ENCODE results near the gene GRIN1. TPM values are rescaled to one million over a fixed set of nuclear protein-coding genes. Genes with fewer than 3 reads are reported as not detected.

Gene GRIN1
- total and polyA plus RNA-seq, 5 donors, result 0.08 to 0.09 TPM; not detected in 3

- no peaks in the 10 kb centered on the region for H3K27me3 ChIP-seq (ENCODE audit: control insufficient read depth, insufficient read depth)
- no peak overlapping the region for H3K4me3 ChIP-seq (ENCODE audit: low read length)
- H3K4me1 ChIP-seq (ENCODE audit: control insufficient read depth, insufficient read depth, low read length), result no peaks in the 10 kb centered on the region
- no peak overlapping the region for H3K27ac ChIP-seq (ENCODE audit: low read length)
- intact Hi-C loops (cut with DNase I), result no loop called here
- 7% methylated on average over 74 of the region's 74 CpGs for WGBS
- H3K9me3 ChIP-seq (ENCODE audit: control insufficient read depth, low read length), result no peaks in the 10 kb centered on the region
- ATAC-seq, result peak in 1 of 2 donors; percentile 7
- DNase-seq, result peak in 1 of 3 donors; percentile 65
Observed at GRCh38 chr9:137162505-137163364, 23.8 kb downstream of the GRIN1 start.

GRCh38 chr9:137163365-137163715 is 24.4 kb downstream of the GRIN1 start:
- WGBS, result 26% methylated on average over 26 of the region's 26 CpGs
- H3K9me3 ChIP-seq (ENCODE audit: control insufficient read depth, low read length), result no peaks in the 10 kb centered on the region
- H3K27ac ChIP-seq (ENCODE audit: low read length), result no peak overlapping the region
- no peak overlapping the region for H3K4me3 ChIP-seq (ENCODE audit: low read length)
- no peaks in the 10 kb centered on the region for H3K27me3 ChIP-seq (ENCODE audit: control insufficient read depth, insufficient read depth)
- H3K4me1 ChIP-seq (ENCODE audit: control insufficient read depth, insufficient read depth, low read length), result peaks cover 2% of the 10 kb centered on the region
- intact Hi-C loops (cut with DNase I), result no loop called here
- ATAC-seq, result peak in 1 of 2 donors; percentile 3
- DNase-seq, result no peak

- H3K9me3 ChIP-seq (ENCODE audit: control insufficient read depth, low read length), result no peaks in the 10 kb centered on the region
- DNase-seq (no peak), ATAC-seq (no peak)
- H3K27me3 ChIP-seq (ENCODE audit: control insufficient read depth, insufficient read depth), result no peaks in the 10 kb centered on the region
- 81% methylated on average over 22 of the region's 22 CpGs for WGBS
- peaks cover 2% of the 10 kb centered on the region for H3K4me1 ChIP-seq (ENCODE audit: control insufficient read depth, insufficient read depth, low read length)
- intact Hi-C loops (cut with DNase I), result no loop called here
- H3K27ac ChIP-seq (ENCODE audit: low read length), result no peak overlapping the region
- H3K4me3 ChIP-seq (ENCODE audit: low read length), result no peak overlapping the region
Observed at GRCh38 chr9:137163805-137164204, 24.9 kb downstream of the GRIN1 start.

GRCh38 chr9:137164370-137165249 is 25.7 kb downstream of the GRIN1 start:
- no peaks in the 10 kb centered on the region for H3K27me3 ChIP-seq (ENCODE audit: control insufficient read depth, insufficient read depth)
- H3K4me1 ChIP-seq (ENCODE audit: control insufficient read depth, insufficient read depth, low read length), result peaks cover 2% of the 10 kb centered on the region
- 70% methylated on average over 34 of the region's 34 CpGs for WGBS
- no peak for ATAC-seq
- intact Hi-C loops (cut with DNase I), result no loop called here
- no peak overlapping the region for H3K27ac ChIP-seq (ENCODE audit: low read length)
- peak in 1 of 3 donors; percentile 22 for DNase-seq
- no peak overlapping the region for H3K4me3 ChIP-seq (ENCODE audit: low read length)
- H3K9me3 ChIP-seq (ENCODE audit: control insufficient read depth, low read length), result no peaks in the 10 kb centered on the region

GRCh38 chr9:137165250-137165836 is 26.4 kb downstream of the GRIN1 start:
- ATAC-seq (no peak), DNase-seq (peak in 1 of 3 donors; percentile 13)
- H3K27ac ChIP-seq (ENCODE audit: low read length), result no peak overlapping the region
- no peak overlapping the region for H3K4me3 ChIP-seq (ENCODE audit: low read length)
- 78% methylated on average over 32 of the region's 32 CpGs for WGBS
- H3K27me3 ChIP-seq (ENCODE audit: control insufficient read depth, insufficient read depth), result no peaks in the 10 kb centered on the region
- peaks cover 2% of the 10 kb centered on the region for H3K4me1 ChIP-seq (ENCODE audit: control insufficient read depth, insufficient read depth, low read length)
- H3K9me3 ChIP-seq (ENCODE audit: control insufficient read depth, low read length), result no peaks in the 10 kb centered on the region
- intact Hi-C loops (cut with DNase I), result no loop called here

GRCh38 chr9:137166380-137167229 is 27.7 kb downstream of the GRIN1 start:
- 68% methylated on average over 22 of the region's 22 CpGs for WGBS
- H3K27me3 ChIP-seq (ENCODE audit: control insufficient read depth, insufficient read depth), result no peaks in the 10 kb centered on the region
- no peaks in the 10 kb centered on the region for H3K9me3 ChIP-seq (ENCODE audit: control insufficient read depth, low read length)
- H3K4me1 ChIP-seq (ENCODE audit: control insufficient read depth, insufficient read depth, low read length), result peaks cover 2% of the 10 kb centered on the region
- H3K4me3 ChIP-seq (ENCODE audit: low read length), result no peak overlapping the region
- intact Hi-C loops (cut with DNase I), result no loop called here
- no peak overlapping the region for H3K27ac ChIP-seq (ENCODE audit: low read length)
- ATAC-seq, result no peak
- DNase-seq, result peak in 1 of 3 donors; percentile 60

- Histone ChIP-seq H3K4me3 (ENCODE audit: low read length) (no peak overlapping the region), H3K27ac (ENCODE audit: low read length) (no peak overlapping the region), H3K9me3 (ENCODE audit: control insufficient read depth, low read length) (no peaks in the 10 kb centered on the region), H3K4me1 (ENCODE audit: control insufficient read depth, insufficient read depth, low read length) (peaks cover 2% of the 10 kb centered on the region), H3K27me3 (ENCODE audit: control insufficient read depth, insufficient read depth) (no peaks in the 10 kb centered on the region)
- no peak for ATAC-seq
- peak in 1 of 3 donors; percentile 43 for DNase-seq
- intact Hi-C loops (cut with DNase I), result no loop called here
- WGBS, result 23% methylated on average over 44 of the region's 44 CpGs
Observed at GRCh38 chr9:137167277-137167746, 28.4 kb downstream of the GRIN1 start.

GRCh38 chr9:137167747-137168572 is 29.0 kb downstream of the GRIN1 start:
- peak in 1 of 2 donors; percentile 34 for ATAC-seq
- H3K9me3 ChIP-seq (ENCODE audit: control insufficient read depth, low read length), result no peaks in the 10 kb centered on the region
- peak overlapping the region; percentile 1 for H3K4me3 ChIP-seq (ENCODE audit: low read length)
- intact Hi-C loops (cut with DNase I), result no loop called here
- no peak overlapping the region for H3K27ac ChIP-seq (ENCODE audit: low read length)
- 8% methylated on average over 57 of the region's 57 CpGs for whole genome bisulfite sequencing
- peaks cover 2% of the 10 kb centered on the region for H3K4me1 ChIP-seq (ENCODE audit: control insufficient read depth, insufficient read depth, low read length)
- no peaks in the 10 kb centered on the region for H3K27me3 ChIP-seq (ENCODE audit: control insufficient read depth, insufficient read depth)
- DNase-seq, result peak in 2 of 3 donors; percentile 46 to 61

GRCh38 chr9:137168573-137168903 is 29.6 kb downstream of the GRIN1 start:
- no peaks in the 10 kb centered on the region for H3K9me3 ChIP-seq (ENCODE audit: control insufficient read depth, low read length)
- peaks cover 2% of the 10 kb centered on the region for H3K4me1 ChIP-seq (ENCODE audit: control insufficient read depth, insufficient read depth, low read length)
- ATAC-seq (no peak), DNase-seq (peak in 1 of 3 donors; percentile 53)
- H3K4me3 ChIP-seq (ENCODE audit: low read length), result peak overlapping the region; percentile 1
- no peak overlapping the region for H3K27ac ChIP-seq (ENCODE audit: low read length)
- no peaks in the 10 kb centered on the region for H3K27me3 ChIP-seq (ENCODE audit: control insufficient read depth, insufficient read depth)
- WGBS, result under 1% methylated on average over 36 of the region's 36 CpGs
- intact Hi-C loops (cut with DNase I), result no loop called here

Data from right cardiac atrium (tissue), 5 donors.